Loucy (cell line): Measurements from ENCODE around the gene FAM131C.
"Not testable (repeated sequence)": the region's sequence is repeated elsewhere in the genome, so short reads cannot be mapped to it uniquely, and the experiment has no call there.

Experiments
- H2AFZ ChIP-seq: fragments of 200-600 bp; sonication (generic); 2 replicates; pipeline ENCODE4 v1.6.0; 2016; ENCODE audit warnings: antibody characterized with exemption, mild to moderate bottlenecking, low read length, moderate library complexity
- H3F3A ChIP-seq: fragments of 200-600 bp; 2 replicates; pipeline ENCODE4 v1.6.0; 2016; ENCODE audit warnings: antibody characterized with exemption, low read depth, mild to moderate bottlenecking
- H3K27me3 ChIP-seq: fragments of 200-600 bp; sonication (generic); 2 replicates; pipeline ENCODE4 v1.6.1; 2014; ENCODE audit warnings: low read length, mild to moderate bottlenecking; ENCODE audit not compliant: insufficient read depth, poor library complexity, severe bottlenecking
- H3K36me3 ChIP-seq: fragments of 200-600 bp; sonication (generic); 2 replicates; pipeline ENCODE4 v1.6.1; 2016; ENCODE audit warnings: low read length; ENCODE audit not compliant: insufficient read depth
- H3K4me1 ChIP-seq: fragments of 200-600 bp; sonication (generic); 2 replicates; pipeline ENCODE4 v1.5.1; 2014; ENCODE audit warnings: low read length, mild to moderate bottlenecking; ENCODE audit not compliant: insufficient read depth, poor library complexity, severe bottlenecking
- H3K4me2 ChIP-seq: fragments of 200-600 bp; sonication (generic); 2 replicates; pipeline ENCODE4 v1.6.0; 2014; ENCODE audit warnings: antibody characterized with exemption, low read length, low read depth, mild to moderate bottlenecking; ENCODE audit not compliant: poor library complexity, severe bottlenecking
- H3K4me3 ChIP-seq: fragments of 200-600 bp; sonication (generic); 2 replicates; pipeline ENCODE4 v1.5.1; 2014; ENCODE audit warnings: low read length, mild to moderate bottlenecking, mixed read lengths; ENCODE audit not compliant: poor library complexity, severe bottlenecking
- H3K79me2 ChIP-seq: fragments of 200-600 bp; sonication (generic); 2 replicates; pipeline ENCODE4 v1.6.1; 2014; ENCODE audit warnings: low read length; ENCODE audit not compliant: insufficient read depth
- H3K9ac ChIP-seq: fragments of 200-600 bp; sonication (generic); 2 replicates; pipeline ENCODE4 v1.6.0; 2014; ENCODE audit warnings: mild to moderate bottlenecking, low read depth, low read length, moderate library complexity; ENCODE audit not compliant: poor library complexity, severe bottlenecking
- H3K9me2 ChIP-seq: fragments of 200-600 bp; sonication (generic); replicated peaks from 2 replicates; pipeline ENCODE4 v1.6.1; 2016; ENCODE audit warnings: low read depth, low read length, mixed read lengths
- H3K9me3 ChIP-seq: fragments of 200-600 bp; sonication (generic); 2 replicates; pipeline ENCODE4 v1.6.1; 2014; ENCODE audit warnings: mild to moderate bottlenecking, antibody characterized with exemption, low read length, low read depth; ENCODE audit not compliant: insufficient read depth
- H4K20me1 ChIP-seq: fragments of 200-600 bp; sonication (generic); 2 replicates; pipeline ENCODE4 v1.6.0; 2014; ENCODE audit warnings: antibody characterized with exemption, low read length, mild to moderate bottlenecking; ENCODE audit not compliant: insufficient read depth, poor library complexity, severe bottlenecking
- EZH2phosphoT487 ChIP-seq: fragments of 200-600 bp; IDR thresholded peaks from 2 replicates; pipeline ENCODE4 v1.6.1; 2018; ENCODE audit warnings: antibody characterized with exemption, mild to moderate bottlenecking, moderate library complexity, borderline replicate concordance
- TF ChIP-seq, protein P1 (sequence below): fragments of 200-600 bp; sonication (generic); conservative IDR thresholded peaks from 2 replicates; pipeline ENCODE4 v1.5.1; 2014; ENCODE audit warnings: mild to moderate bottlenecking, antibody characterized with exemption, low read length

The FAM131C gene

DNA sequence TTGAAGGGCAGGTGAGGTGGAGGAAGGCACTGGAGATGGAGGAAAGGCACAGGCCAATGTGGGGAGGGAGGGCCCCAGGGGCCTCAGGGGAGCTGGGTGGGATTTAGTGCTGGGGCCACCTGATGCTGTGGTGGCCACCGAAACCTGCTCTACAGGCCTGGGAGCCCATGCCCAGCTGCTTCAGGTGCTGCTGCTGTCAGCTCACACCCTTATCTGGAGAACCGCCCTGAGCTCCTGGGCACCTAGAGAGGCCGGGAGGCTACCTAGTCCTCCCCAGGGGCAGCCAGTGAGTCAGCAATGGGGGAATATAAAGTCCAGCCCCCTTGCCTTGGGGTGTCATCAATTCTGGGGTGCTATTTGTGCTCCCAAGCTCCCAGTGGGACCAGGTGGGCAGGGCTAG lies 12.2 kb downstream of the FAM131C start:
- Histone ChIP-seq H3K9me2 (no peaks in the 10 kb centered on the region), H3K9me3 (no peaks in the 10 kb centered on the region), H3K79me2 (no peaks in the 10 kb centered on the region), H2AFZ (no peak overlapping the region), H3K4me1 (no peaks in the 10 kb centered on the region), H3F3A (no peaks in the 10 kb centered on the region), H4K20me1 (no peaks in the 10 kb centered on the region), H3K9ac (no peak overlapping the region), H3K36me3 (no peaks in the 10 kb centered on the region), H3K4me2 (no peak overlapping the region), H3K4me3 (no peak overlapping the region), H3K27me3 (no peaks in the 10 kb centered on the region)
- TF ChIP-seq, protein P1, sequence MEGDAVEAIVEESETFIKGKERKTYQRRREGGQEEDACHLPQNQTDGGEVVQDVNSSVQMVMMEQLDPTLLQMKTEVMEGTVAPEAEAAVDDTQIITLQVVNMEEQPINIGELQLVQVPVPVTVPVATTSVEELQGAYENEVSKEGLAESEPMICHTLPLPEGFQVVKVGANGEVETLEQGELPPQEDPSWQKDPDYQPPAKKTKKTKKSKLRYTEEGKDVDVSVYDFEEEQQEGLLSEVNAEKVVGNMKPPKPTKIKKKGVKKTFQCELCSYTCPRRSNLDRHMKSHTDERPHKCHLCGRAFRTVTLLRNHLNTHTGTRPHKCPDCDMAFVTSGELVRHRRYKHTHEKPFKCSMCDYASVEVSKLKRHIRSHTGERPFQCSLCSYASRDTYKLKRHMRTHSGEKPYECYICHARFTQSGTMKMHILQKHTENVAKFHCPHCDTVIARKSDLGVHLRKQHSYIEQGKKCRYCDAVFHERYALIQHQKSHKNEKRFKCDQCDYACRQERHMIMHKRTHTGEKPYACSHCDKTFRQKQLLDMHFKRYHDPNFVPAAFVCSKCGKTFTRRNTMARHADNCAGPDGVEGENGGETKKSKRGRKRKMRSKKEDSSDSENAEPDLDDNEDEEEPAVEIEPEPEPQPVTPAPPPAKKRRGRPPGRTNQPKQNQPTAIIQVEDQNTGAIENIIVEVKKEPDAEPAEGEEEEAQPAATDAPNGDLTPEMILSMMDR: no peak
- TF ChIP-seq EZH2phosphoT487: no peak

DNA sequence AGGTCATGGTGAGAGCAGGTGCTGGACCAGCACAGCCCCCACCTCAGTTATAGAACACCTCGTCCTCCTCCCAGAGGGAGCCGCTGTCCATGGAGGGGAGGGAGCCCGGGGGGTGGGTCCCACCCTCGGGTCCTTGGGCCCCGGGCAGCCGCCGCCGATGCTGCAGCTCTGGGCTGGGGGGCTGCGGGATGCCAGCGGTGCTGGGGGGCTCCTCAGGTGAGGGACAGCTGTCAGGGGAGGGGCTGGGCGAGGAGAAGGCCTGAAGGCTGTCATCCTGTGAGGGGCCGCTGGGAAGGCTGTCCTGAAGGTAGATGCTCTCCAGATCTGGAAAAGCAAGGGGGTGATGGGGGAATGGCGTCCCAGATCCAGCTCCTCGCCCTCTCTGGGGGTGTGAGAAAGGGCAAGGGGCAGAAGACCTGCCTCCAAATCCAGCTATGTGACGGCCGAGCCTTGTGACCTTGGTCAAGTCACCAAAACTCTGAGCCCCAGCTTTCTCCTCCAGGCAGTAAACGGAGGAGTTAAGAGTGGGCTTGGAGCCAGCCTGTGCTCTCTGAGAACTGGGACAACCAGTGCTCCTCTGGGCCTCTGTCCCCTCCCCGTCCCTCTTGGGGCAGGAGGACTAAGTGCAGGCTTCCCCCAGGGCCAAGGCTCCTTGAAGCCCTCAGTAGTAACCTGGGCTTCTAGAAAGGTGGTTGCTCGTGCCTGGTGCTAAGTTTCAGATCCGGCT lies 14.9 kb downstream of the FAM131C start:
- H3K27me3 ChIP-seq, H3K9ac ChIP-seq, H3K4me3 ChIP-seq, H4K20me1 ChIP-seq, H2AFZ ChIP-seq, H3K4me2 ChIP-seq, H3K9me2 ChIP-seq, H3K79me2 ChIP-seq, H3F3A ChIP-seq, H3K36me3 ChIP-seq, H3K9me3 ChIP-seq: not testable (repeated sequence)
- H3K4me1 ChIP-seq: peaks cover 15% of the 10 kb centered on the region

DNA sequence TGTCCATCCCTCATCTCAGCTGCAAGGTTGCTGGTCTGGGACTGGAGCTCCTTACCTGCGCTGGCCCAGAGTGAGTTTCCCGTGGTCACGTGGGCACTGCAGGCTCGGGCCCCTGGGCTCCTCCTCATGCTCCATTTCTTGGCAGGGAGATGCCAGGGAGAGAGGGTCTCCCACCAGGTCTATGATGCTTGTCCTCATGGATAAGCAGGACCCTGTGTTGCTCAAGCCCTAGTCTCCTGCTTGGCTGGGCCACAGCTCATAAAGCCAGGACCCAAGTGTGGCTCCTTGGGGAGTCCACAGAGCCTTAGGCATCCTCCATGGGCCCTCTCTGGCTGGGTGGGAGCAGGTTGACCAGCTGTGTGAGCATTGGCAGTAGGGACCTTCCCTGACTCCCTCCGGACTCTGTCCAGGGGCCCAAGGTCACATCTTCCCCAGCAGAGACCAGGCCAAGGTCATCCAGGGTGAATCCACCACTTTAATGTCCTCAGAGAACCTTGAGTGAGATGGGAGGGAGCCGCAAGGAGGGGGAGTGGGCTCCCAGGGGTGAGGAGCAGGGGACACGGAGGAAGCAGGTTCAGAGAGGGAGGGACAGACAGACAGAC lies 16.0 kb downstream of the FAM131C start:
- not testable (repeated sequence) for H3K9me2 ChIP-seq, H2AFZ ChIP-seq, H3K9me3 ChIP-seq, H3K36me3 ChIP-seq, H3K4me2 ChIP-seq, H3K79me2 ChIP-seq, H3K9ac ChIP-seq, H3F3A ChIP-seq, H4K20me1 ChIP-seq, H3K4me3 ChIP-seq, H3K27me3 ChIP-seq
- peaks cover 15% of the 10 kb centered on the region for H3K4me1 ChIP-seq

DNA sequence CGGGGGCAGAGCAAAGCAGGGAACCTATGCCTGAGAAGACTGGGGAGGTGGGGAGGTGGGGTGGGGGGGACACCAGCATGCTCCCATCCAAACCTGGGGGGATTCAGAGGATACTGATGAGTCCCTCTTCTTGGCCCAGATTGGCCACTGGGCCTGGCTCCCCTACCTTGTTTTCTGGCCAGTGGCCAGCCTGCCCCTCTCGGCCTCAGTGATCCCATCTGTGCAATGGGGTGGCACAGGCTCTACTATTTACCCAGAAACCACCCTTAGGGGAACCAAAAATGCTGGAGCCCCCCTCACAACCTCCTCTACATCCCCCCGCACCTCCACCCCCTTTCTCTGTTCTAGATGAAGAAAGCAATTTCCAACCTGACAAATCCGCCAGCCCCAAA lies 16.9 kb downstream of the FAM131C start:
- not testable (repeated sequence) for H3F3A ChIP-seq, H3K9ac ChIP-seq, H3K36me3 ChIP-seq

More for the DNA sequence above, 16.9 kb downstream of the FAM131C start:
- not testable (repeated sequence) for H3K4me2 ChIP-seq, H2AFZ ChIP-seq, H3K9me2 ChIP-seq, H3K79me2 ChIP-seq, H3K9me3 ChIP-seq, H3K4me3 ChIP-seq, H3K27me3 ChIP-seq, H4K20me1 ChIP-seq
- peaks cover 15% of the 10 kb centered on the region for H3K4me1 ChIP-seq
